GM12878 (cell line): ENCODE results near the gene MAP4K1. TPM values are rescaled to one million over a fixed set of nuclear protein-coding genes. Genes with fewer than 3 reads are reported as not detected.

ENCODE experiments used
- ATAC-seq: fragments of 200-7000 bp; cut with Tn5 transposase; 3 replicates; pipeline ENCODE4 v1.9.1; 2020; ENCODE audit warnings: mild to moderate bottlenecking, moderate library complexity
- BruUV-seq: library from RNA; stranded (reverse); fragments of 400-500 nt; replicated peaks from 2 replicates; lab custom pipeline; 2021; lab: Mats Ljungman, UMichigan
- CTCF ChIA-PET: fragments of 300-600 bp; sonication (Branson Sonifier 250); formaldehyde crosslinking; extraction: SDS; loops from one replicate; lab custom pipeline; 2021; ENCODE audit warnings: inconsistent platforms; lab: Yijun Ruan, JAX
- POLR2A ChIA-PET: fragments of 350-600 bp; formaldehyde crosslinking; extraction: SDS; loops from one replicate; lab custom pipeline; 2021; ENCODE audit warnings: inconsistent platforms; lab: Charles Lee
- RAD21 ChIA-PET: fragments of 300-600 bp; sonication (Branson Sonifier 250); formaldehyde crosslinking; loops from one replicate; lab custom pipeline; 2023; ENCODE audit warnings: antibody characterized with exemption; ENCODE audit not compliant: unreplicated experiment; lab: Charles Lee
- SMC1A ChIA-PET: fragments of 300-600 bp; sonication (Branson Sonifier 250); formaldehyde crosslinking; loops from one replicate; lab custom pipeline; 2023; ENCODE audit not compliant: unreplicated experiment, uncharacterized antibody; lab: Charles Lee
- DNase-seq: peaks from one replicate; pipeline ENCODE4 v3.0.0-alpha.2; 2011; ENCODE audit warnings: low read depth, low spot score
- FAIRE-seq: peaks from 3 replicates; lab custom pipeline; 2011; peaks lifted over from hg19 to GRCh38; lab: Jason Lieb, UNC
- H2AFZ ChIP-seq: 2 replicates; pipeline ENCODE4 v1.6.0; 2011; ENCODE audit warnings: low read depth, low read length, control low read depth; ENCODE audit not compliant: control insufficient read depth
- H3K27ac ChIP-seq: 2 replicates; pipeline ENCODE4 v1.5.1; 2011; ENCODE audit warnings: control low read depth; ENCODE audit not compliant: control insufficient read depth, insufficient read depth
- H3K27me3 ChIP-seq, 2 experiments: replicated peaks in 1 of 2; 2 replicates each; pipeline versions ENCODE4 v1.6.0 to v1.6.1; 2011; ENCODE audit warnings: low read length in 1 of 2; ENCODE audit not compliant: control insufficient read depth in 2 of 2, insufficient read depth in 2 of 2
- H3K36me3 ChIP-seq, 2 experiments: 2 replicates each; pipeline ENCODE4 v1.5.1; 2011; ENCODE audit warnings: low read length in 1 of 2; ENCODE audit not compliant: control insufficient read depth in 2 of 2, insufficient read depth in 2 of 2
- H3K4me1 ChIP-seq: 2 replicates; pipeline ENCODE4 v1.6.1; 2011; ENCODE audit warnings: mild to moderate bottlenecking, low read length, moderate library complexity, mixed read lengths; ENCODE audit not compliant: control insufficient read depth, insufficient read depth
- H3K4me2 ChIP-seq: 2 replicates; pipeline ENCODE4 v1.6.0; 2011; ENCODE audit warnings: control low read depth; ENCODE audit not compliant: control insufficient read depth, insufficient read depth
- H3K4me3 ChIP-seq: fragments of 200-600 bp; sonication (generic); 2 replicates; pipeline ENCODE4 v1.5.1; 2016
- H3K79me2 ChIP-seq: 2 replicates; pipeline ENCODE4 v1.6.0; 2011; ENCODE audit warnings: low read length; ENCODE audit not compliant: control insufficient read depth, insufficient read depth
- H3K9ac ChIP-seq: 2 replicates; pipeline ENCODE4 v1.8.0; 2011; ENCODE audit warnings: low read length, control low read depth, mixed read lengths; ENCODE audit not compliant: control insufficient read depth, insufficient read depth
- H3K9me3 ChIP-seq: replicated peaks from 3 replicates; pipeline ENCODE4 v1.5.1; 2011; ENCODE audit warnings: mild to moderate bottlenecking, low read length; ENCODE audit not compliant: control insufficient read depth, insufficient read depth
- H4K20me1 ChIP-seq: 2 replicates; pipeline ENCODE4 v1.6.0; 2011; ENCODE audit not compliant: control insufficient read depth, insufficient read depth
- CEBPB ChIP-seq, 2 experiments: fragments of 150-350 bp in 1 of 2; IDR thresholded peaks; 2 replicates each; pipeline ENCODE4 v1.6.1; 2012 to 2014; ENCODE audit warnings: low read depth in 2 of 2, low read length in 2 of 2, borderline replicate concordance in 1 of 2, inconsistent platforms in 1 of 2
- CREM ChIP-seq: IDR thresholded peaks from 2 replicates; pipeline ENCODE4 v1.6.1; 2014; ENCODE audit warnings: antibody characterized with exemption, low read depth
- EGR1 ChIP-seq, 2 experiments: IDR thresholded peaks; 1 replicate in 1 of 2; 2 replicates in 1 of 2; pipeline ENCODE4 v1.6.1; 2011 to 2012; ENCODE audit warnings: low read depth in 2 of 2, low read length in 2 of 2, borderline replicate concordance in 1 of 2, mild to moderate bottlenecking in 1 of 2, moderate library complexity in 1 of 2
- ELK1 ChIP-seq: IDR thresholded peaks from 2 replicates; pipeline ENCODE4 v1.6.1; 2012; ENCODE audit warnings: low read depth, low read length, improper control_type of control experiment
- FOXM1 ChIP-seq: IDR thresholded peaks from 2 replicates; pipeline ENCODE4 v1.6.1; 2012; ENCODE audit warnings: low read depth, mild to moderate bottlenecking, inconsistent platforms, low read length, moderate library complexity
- GATAD2B ChIP-seq: fragments of 450-650 bp; conservative IDR thresholded peaks from 2 replicates; pipeline ENCODE4 v1.6.1; 2017; ENCODE audit warnings: low read depth, mild to moderate bottlenecking, moderate library complexity
- IKZF2 ChIP-seq, 2 experiments: fragments of 450-650 bp; IDR thresholded peaks; 2 replicates each; pipeline ENCODE4 v1.6.1; 2017; ENCODE audit warnings: mild to moderate bottlenecking in 2 of 2, moderate library complexity in 2 of 2
- MAX ChIP-seq: IDR thresholded peaks from 2 replicates; pipeline ENCODE4 v1.6.1; 2012; ENCODE audit warnings: low read depth, low read length, improper control_type of control experiment
- NBN ChIP-seq: fragments of 450-650 bp; IDR thresholded peaks from 2 replicates; pipeline ENCODE4 v1.6.1; 2016
- RAD51 ChIP-seq: fragments of 450-650 bp; IDR thresholded peaks from 2 replicates; pipeline ENCODE4 v1.6.1; 2016; ENCODE audit warnings: moderate library complexity, mild to moderate bottlenecking, inconsistent platforms
- SMAD1 ChIP-seq: fragments of 450-650 bp; IDR thresholded peaks from 2 replicates; pipeline ENCODE4 v1.6.1; 2018; ENCODE audit warnings: mild to moderate bottlenecking, low read depth; ENCODE audit not compliant: partially characterized antibody
- ZNF217 ChIP-seq: fragments of 450-650 bp; IDR thresholded peaks from 2 replicates; pipeline ENCODE4 v1.6.1; 2017; ENCODE audit warnings: antibody characterized with exemption, mild to moderate bottlenecking
- ZNF592 ChIP-seq: fragments of 450-650 bp; IDR thresholded peaks from 2 replicates; pipeline ENCODE4 v1.6.1; 2017; ENCODE audit warnings: mild to moderate bottlenecking, moderate library complexity
- ZSCAN29 ChIP-seq: fragments of 450-650 bp; IDR thresholded peaks from 2 replicates; pipeline ENCODE4 v1.6.1; 2017; ENCODE audit warnings: mild to moderate bottlenecking, moderate library complexity
- WGBS: methylation state at CpG from one replicate; pipeline ENCODE4 v1.1.6; 2016; ENCODE audit warnings: low lambda C conversion rate; ENCODE audit not compliant: insufficient replicate concordance, insufficient coverage; ENCODE audit errors: missing lambda C conversion rate; 5-methylcytosine and 5-hydroxymethylcytosine counted together
- in situ Hi-C: fragments of 300-500 bp; cut with MboI; formaldehyde crosslinking; loops from 9 replicates; pipeline ENCODE4 v1.14.3; 2018; ENCODE audit warnings: mixed read lengths
- intact Hi-C: fragments of 100-400 bp; cut with micrococcal nuclease; formaldehyde crosslinking; loops from one replicate; pipeline ENCODE4 v1.14.2; 2022; ENCODE audit not compliant: unreplicated experiment
- polyA plus RNA-seq, 11 experiments: library from polyadenylated mRNA; depleted of rRNA in 4 of 11; unstranded in 6 of 11; stranded (reverse) in 5 of 11; fragments of >200 nt; fragmentation: Nextera tagmentation in 4 of 11; fragmentation: Illumina TruSeq in 1 of 11; extraction: Ambion mirVana in 4 of 11; extraction: Trizol in 1 of 11; gene quantifications; 1 replicate in 1 of 11; 2 replicates in 10 of 11; pipeline versions ENCODE4 v1.2.1 to v1.2.3, GENCODE V29; 2011 to 2016; ENCODE audit warnings: inconsistent platforms in 2 of 11, missing spikeins in 2 of 11, low read depth in 1 of 11
- total RNA-seq, 4 experiments: library from RNA; depleted of rRNA in 3 of 4; stranded (reverse); fragments of >200 nt in 3 of 4; fragmentation: Illumina TruSeq in 1 of 4; extraction: Trizol in 1 of 4; gene quantifications; 2 replicates each; pipeline versions ENCODE4 v1.2.1 to v1.2.3, GENCODE V29; 2013 to 2021

Gene MAP4K1
- total and polyA plus RNA-seq, 10 of the 15 experiments (the other 5 are each of a cell fraction or from before 2014, with no cell fraction given) = 39.2 to 306 (median 140) TPM

GRCh38 chr19:38559428-38560401, 58.0 kb downstream of the MAP4K1 start:
- Histone ChIP-seq H3K4me1 (peaks cover 53% of the 10 kb centered on the region), H3K9ac (peak overlapping the region; percentile 2; the same call in 1 of the 2 replicates), H3K9me3 (no peaks in the 10 kb centered on the region), H3K27ac (peak overlapping the region; percentile 70), H4K20me1 (no peaks in the 10 kb centered on the region), H3K4me2 (peak overlapping the region; percentile 32), H2AFZ (no peak overlapping the region), H3K79me2 (no peaks in the 10 kb centered on the region), H3K36me3 (no peaks in the 10 kb centered on the region), H3K27me3 (0 out of 4 replicates have a peak, but pooled peaks cover 0 to under 1% of the 10 kb centered on the region in 2 experiments), H3K4me3 (no peak overlapping the region; the same call in 1 of the 2 replicates)
- ChIA-PET CTCF (interaction anchor here (1.0 to 7.2 kb wide), 3 partner anchors 16 to 75 kb away, joined by 4 to 67 read pairs (median 60); partner anchors contain the start of genes EIF3K and MAP4K1), POLR2A (interaction anchor here (0.6 to 12.2 kb wide), 4 partner anchors 9 to 58 kb away, joined by 4 to 135 read pairs (median 8); partner anchors contain the start of genes EIF3K and MAP4K1), SMC1A (interaction anchor here (0.9 to 7.0 kb wide), 4 partner anchors 15 to 57 kb away, joined by 3 to 85 read pairs (median 5); partner anchors contain the start of genes EIF3K and MAP4K1), RAD21 (interaction anchor here (0.7 to 11.1 kb wide), 4 partner anchors 8 to 75 kb away, joined by 3 to 135 read pairs (median 5); partner anchors contain the start of genes EIF3K and MAP4K1)
- peak; percentile 81 for ATAC-seq
- intact Hi-C loops = loop anchor here (1.0 kb wide), 1 partner anchor 24 kb away; no protein-coding TSS in a partner anchor
- FAIRE-seq = peak; percentile 98
- peak; percentile 99 for DNase-seq
- under 1% methylated on average over 13 of the region's 13 CpGs for WGBS
- BruUV-seq = no TSS peak
- in situ Hi-C loops = loop anchor here (5.0 kb wide), 1 partner anchor 58 kb away; the partner anchor contains the start of genes EIF3K and MAP4K1
- TF ChIP-seq SMAD1 (peak; percentile 77), CREM (peak; percentile 81), ELK1 (no peak; the same call in 1 of the 2 replicates), ZNF592 (peak; percentile 61; the same call in 1 of the 2 replicates), EGR1 (IDR thresholded peaks at IDR 0.05; ENCODE audit: borderline replicate concordance in 1 of 2, low read depth in 2 of 2, low read length in 2 of 2) (0 out of 3 replicates have a peak, but pooled peaks of 1 of the 2 experiments have one; percentile 13), GATAD2B (peak; percentile 68), CEBPB (IDR thresholded peaks at IDR 0.05; ENCODE audit: borderline replicate concordance in 1 of 2, low read depth in 2 of 2, low read length in 2 of 2) (peak in 1 of 2 experiments; percentile 98; a peak in 2 of 4 replicates), ZNF217 (peak; percentile 71), RAD51 (peak; percentile 85), NBN (peak; percentile 97), FOXM1 (peak; percentile 97), ZSCAN29 (0 out of 2 replicates have a peak, but pooled peaks have one; percentile 2), MAX (peak; percentile 56; the same call in 1 of the 2 replicates), IKZF2 (IDR thresholded peaks at IDR 0.05) (peak; percentile 92 to 93)
